ENCODE measurements around the gene BNIP3.
"Not testable (repeated sequence)": the region's sequence is repeated elsewhere in the genome, so short reads cannot be mapped to it uniquely, and the experiment has no call there.

BNIP3 gene

GRCh38 chr10:131949908-131950307 is 31.8 kb downstream of the BNIP3 start:
- not testable (repeated sequence) for H3K27me3 Mint-ChIP-seq; DNase-seq (ENCODE audit: low spot score in 2 of 2); H3K9me3 Mint-ChIP-seq; H3K4me1 Mint-ChIP-seq; H3K4me3 Mint-ChIP-seq; H3K27ac Mint-ChIP-seq (ENCODE audit: low read depth); ATAC-seq (replicated peaks; ENCODE audit: extremely low read depth, poor library complexity, severe bottlenecking)
- peaks cover 34% of the 10 kb centered on the region for H3K36me3 Mint-ChIP-seq (ENCODE audit: insufficient read depth)

- DNase-seq (ENCODE audit: low spot score in 2 of 2): no peak
- no peak overlapping the region for H3K27ac Mint-ChIP-seq (ENCODE audit: low read depth)
- no peaks in the 10 kb centered on the region for H3K27me3 Mint-ChIP-seq
- ATAC-seq (replicated peaks; ENCODE audit: extremely low read depth, poor library complexity, severe bottlenecking): no peak
- no peaks in the 10 kb centered on the region for H3K9me3 Mint-ChIP-seq
- H3K4me1 Mint-ChIP-seq: peaks cover 9% of the 10 kb centered on the region
- H3K36me3 Mint-ChIP-seq (ENCODE audit: insufficient read depth): peaks cover 33% of the 10 kb centered on the region
- H3K4me3 Mint-ChIP-seq: no peak overlapping the region
Observed at GRCh38 chr10:131949041-131949862, 32.5 kb downstream of the BNIP3 start.

- peaks cover 36% of the 10 kb centered on the region for H3K36me3 Mint-ChIP-seq (ENCODE audit: insufficient read depth)
- no peak for DNase-seq (ENCODE audit: low spot score in 2 of 2)
- H3K4me1 Mint-ChIP-seq: peaks cover 5% of the 10 kb centered on the region
- no peaks in the 10 kb centered on the region for H3K9me3 Mint-ChIP-seq
- no peaks in the 10 kb centered on the region for H3K27me3 Mint-ChIP-seq
- no peak for ATAC-seq (replicated peaks; ENCODE audit: extremely low read depth, poor library complexity, severe bottlenecking)
- H3K4me3 Mint-ChIP-seq: no peak overlapping the region
- no peak overlapping the region for H3K27ac Mint-ChIP-seq (ENCODE audit: low read depth)
Observed at GRCh38 chr10:131948501-131948900, 33.2 kb downstream of the BNIP3 start.

- DNase-seq (ENCODE audit: low spot score in 2 of 2): no peak
- H3K27me3 Mint-ChIP-seq: no peaks in the 10 kb centered on the region
- H3K36me3 Mint-ChIP-seq (ENCODE audit: insufficient read depth): peaks cover 36% of the 10 kb centered on the region
- ATAC-seq (replicated peaks; ENCODE audit: extremely low read depth, poor library complexity, severe bottlenecking): no peak
- H3K27ac Mint-ChIP-seq (ENCODE audit: low read depth): no peak overlapping the region
- H3K4me3 Mint-ChIP-seq: no peak overlapping the region
- H3K9me3 Mint-ChIP-seq: no peaks in the 10 kb centered on the region
- H3K4me1 Mint-ChIP-seq: peaks cover 10% of the 10 kb centered on the region
Observed at GRCh38 chr10:131947631-131948347, 33.9 kb downstream of the BNIP3 start.

GRCh38 chr10:131946880-131947279 is 34.8 kb downstream of the BNIP3 start:
- Mint-ChIP-seq H3K4me1 (peaks cover 10% of the 10 kb centered on the region), H3K36me3 (ENCODE audit: insufficient read depth) (peaks cover 36% of the 10 kb centered on the region), H3K27ac (ENCODE audit: low read depth) (no peak overlapping the region), H3K27me3 (no peaks in the 10 kb centered on the region), H3K4me3 (no peak overlapping the region), H3K9me3 (no peaks in the 10 kb centered on the region)
- DNase-seq (ENCODE audit: low spot score in 2 of 2) (no peak), ATAC-seq (replicated peaks; ENCODE audit: extremely low read depth, poor library complexity, severe bottlenecking) (no peak)

- Mint-ChIP-seq H3K36me3 (ENCODE audit: insufficient read depth) (peaks cover 35% of the 10 kb centered on the region), H3K9me3 (no peaks in the 10 kb centered on the region)
Observed at GRCh38 chr10:131946321-131946751, 35.4 kb downstream of the BNIP3 start.

GRCh38 chr10:131944976-131945695 is 36.6 kb downstream of the BNIP3 start:
- H3K36me3 Mint-ChIP-seq (ENCODE audit: insufficient read depth): peaks cover 43% of the 10 kb centered on the region
- H3K4me3 Mint-ChIP-seq: no peak overlapping the region
- peaks cover 10% of the 10 kb centered on the region for H3K4me1 Mint-ChIP-seq
- no peaks in the 10 kb centered on the region for H3K27me3 Mint-ChIP-seq
- peak overlapping the region; percentile 22 for H3K27ac Mint-ChIP-seq (ENCODE audit: low read depth)
- DNase-seq (ENCODE audit: low spot score in 2 of 2): no peak
- no peaks in the 10 kb centered on the region for H3K9me3 Mint-ChIP-seq
- ATAC-seq (replicated peaks; ENCODE audit: extremely low read depth, poor library complexity, severe bottlenecking): no peak

More at GRCh38 chr10:131946321-131946751, 35.4 kb downstream of the BNIP3 start:
- H3K4me1 Mint-ChIP-seq: peaks cover 10% of the 10 kb centered on the region
- DNase-seq (ENCODE audit: low spot score in 2 of 2) (no peak), ATAC-seq (replicated peaks; ENCODE audit: extremely low read depth, poor library complexity, severe bottlenecking) (no peak)
- H3K4me3 Mint-ChIP-seq: no peak overlapping the region
- no peaks in the 10 kb centered on the region for H3K27me3 Mint-ChIP-seq
- H3K27ac Mint-ChIP-seq (ENCODE audit: low read depth): no peak overlapping the region

- Mint-ChIP-seq H3K27me3 (no peaks in the 10 kb centered on the region), H3K4me1 (peaks cover 10% of the 10 kb centered on the region), H3K4me3 (no peak overlapping the region), H3K36me3 (ENCODE audit: insufficient read depth) (peaks cover 44% of the 10 kb centered on the region), H3K9me3 (no peaks in the 10 kb centered on the region), H3K27ac (ENCODE audit: low read depth) (peak overlapping the region; percentile 22)
- DNase-seq (ENCODE audit: low spot score in 2 of 2): no peak
- ATAC-seq (replicated peaks; ENCODE audit: extremely low read depth, poor library complexity, severe bottlenecking): no peak
Observed at GRCh38 chr10:131944412-131944811, 37.3 kb downstream of the BNIP3 start.

GRCh38 chr10:131943021-131943814 is 38.5 kb downstream of the BNIP3 start:
- H3K4me3 Mint-ChIP-seq: no peak overlapping the region
- H3K4me1 Mint-ChIP-seq: peaks cover 10% of the 10 kb centered on the region
- H3K27me3 Mint-ChIP-seq: no peaks in the 10 kb centered on the region
- no peaks in the 10 kb centered on the region for H3K9me3 Mint-ChIP-seq
- peak overlapping the region; percentile 64 for H3K27ac Mint-ChIP-seq (ENCODE audit: low read depth)
- H3K36me3 Mint-ChIP-seq (ENCODE audit: insufficient read depth): peaks cover 41% of the 10 kb centered on the region
- ATAC-seq (replicated peaks; ENCODE audit: extremely low read depth, poor library complexity, severe bottlenecking): no peak
- no peak for DNase-seq (ENCODE audit: low spot score in 2 of 2)

GRCh38 chr10:131942455-131942854 is 39.3 kb downstream of the BNIP3 start:
- DNase-seq (ENCODE audit: low spot score in 2 of 2) (no peak), ATAC-seq (replicated peaks; ENCODE audit: extremely low read depth, poor library complexity, severe bottlenecking) (no peak)
- H3K4me3 Mint-ChIP-seq: no peak overlapping the region
- peaks cover 36% of the 10 kb centered on the region for H3K36me3 Mint-ChIP-seq (ENCODE audit: insufficient read depth)
- no peaks in the 10 kb centered on the region for H3K27me3 Mint-ChIP-seq
- H3K4me1 Mint-ChIP-seq: peaks cover 8% of the 10 kb centered on the region
- H3K9me3 Mint-ChIP-seq: no peaks in the 10 kb centered on the region
- no peak overlapping the region for H3K27ac Mint-ChIP-seq (ENCODE audit: low read depth)

GRCh38 chr10:131938681-131939080 is 43.0 kb downstream of the BNIP3 start:
- ATAC-seq (replicated peaks; ENCODE audit: extremely low read depth, poor library complexity, severe bottlenecking): no peak
- peaks cover 19% of the 10 kb centered on the region for H3K4me1 Mint-ChIP-seq
- DNase-seq (ENCODE audit: low spot score in 2 of 2): no peak
- H3K9me3 Mint-ChIP-seq: no peaks in the 10 kb centered on the region
- H3K27ac Mint-ChIP-seq (ENCODE audit: low read depth): no peak overlapping the region
- H3K4me3 Mint-ChIP-seq: no peak overlapping the region
- H3K36me3 Mint-ChIP-seq (ENCODE audit: insufficient read depth): peaks cover 31% of the 10 kb centered on the region
- H3K27me3 Mint-ChIP-seq: no peaks in the 10 kb centered on the region

GRCh38 chr10:131937836-131938235 is 43.9 kb downstream of the BNIP3 start:
- DNase-seq (ENCODE audit: low spot score in 2 of 2) (no peak), ATAC-seq (replicated peaks; ENCODE audit: extremely low read depth, poor library complexity, severe bottlenecking) (no peak)
- H3K9me3 Mint-ChIP-seq: no peaks in the 10 kb centered on the region
- peak overlapping the region; percentile 70 for H3K27ac Mint-ChIP-seq (ENCODE audit: low read depth)
- H3K27me3 Mint-ChIP-seq: no peaks in the 10 kb centered on the region
- H3K4me3 Mint-ChIP-seq: no peak overlapping the region
- H3K4me1 Mint-ChIP-seq: peaks cover 13% of the 10 kb centered on the region
- H3K36me3 Mint-ChIP-seq (ENCODE audit: insufficient read depth): peaks cover 31% of the 10 kb centered on the region
